GM12875 (cell line): ENCODE results near the gene ABCE1.
A peak's percentile ranks its signal among the peaks of the same experiment; 100 is the strongest.

Experiments
- H3K4me3 ChIP-seq: one replicate; pipeline ENCODE4 v1.5.1; 2011; ENCODE audit warnings: low read depth, low read length, control low read depth
- CTCF ChIP-seq: IDR thresholded peaks from 2 replicates; pipeline ENCODE4 v1.5.1; 2011; ENCODE audit warnings: low read depth, mild to moderate bottlenecking, control low read depth, inconsistent platforms, low read length, moderate library complexity, borderline replicate concordance; ENCODE audit not compliant: insufficient read depth

The ABCE1 gene

GRCh38 chr4:145097821-145098674, at the start of gene ABCE1, which contains the start of gene ANAPC10:
ABCE1 (plus strand) TSS chr4:145098311; CDS start chr4:145104413, 6,102 bp downstream.
ANAPC10 (minus strand) TSS chr4:145098196; CDS start chr4:145096099, 2,097 bp downstream.
- no peak for TF ChIP-seq CTCF
- H3K4me3 ChIP-seq, result peak within 1 kb of the TSS; percentile 88

- no peak for TF ChIP-seq CTCF
- H3K4me3 ChIP-seq, result no peak overlapping the region
Measured at GRCh38 chr4:145048817-145049216, 49.3 kb upstream of the ABCE1 start.

GRCh38 chr4:145049241-145049640, 48.9 kb upstream of the ABCE1 start:
- TF ChIP-seq CTCF, result no peak
- H3K4me3 ChIP-seq, result no peak overlapping the region

GRCh38 chr4:145055533-145056257, 42.4 kb upstream of the ABCE1 start:
- H3K4me3 ChIP-seq, result no peak overlapping the region
- no peak for TF ChIP-seq CTCF

DNA sequence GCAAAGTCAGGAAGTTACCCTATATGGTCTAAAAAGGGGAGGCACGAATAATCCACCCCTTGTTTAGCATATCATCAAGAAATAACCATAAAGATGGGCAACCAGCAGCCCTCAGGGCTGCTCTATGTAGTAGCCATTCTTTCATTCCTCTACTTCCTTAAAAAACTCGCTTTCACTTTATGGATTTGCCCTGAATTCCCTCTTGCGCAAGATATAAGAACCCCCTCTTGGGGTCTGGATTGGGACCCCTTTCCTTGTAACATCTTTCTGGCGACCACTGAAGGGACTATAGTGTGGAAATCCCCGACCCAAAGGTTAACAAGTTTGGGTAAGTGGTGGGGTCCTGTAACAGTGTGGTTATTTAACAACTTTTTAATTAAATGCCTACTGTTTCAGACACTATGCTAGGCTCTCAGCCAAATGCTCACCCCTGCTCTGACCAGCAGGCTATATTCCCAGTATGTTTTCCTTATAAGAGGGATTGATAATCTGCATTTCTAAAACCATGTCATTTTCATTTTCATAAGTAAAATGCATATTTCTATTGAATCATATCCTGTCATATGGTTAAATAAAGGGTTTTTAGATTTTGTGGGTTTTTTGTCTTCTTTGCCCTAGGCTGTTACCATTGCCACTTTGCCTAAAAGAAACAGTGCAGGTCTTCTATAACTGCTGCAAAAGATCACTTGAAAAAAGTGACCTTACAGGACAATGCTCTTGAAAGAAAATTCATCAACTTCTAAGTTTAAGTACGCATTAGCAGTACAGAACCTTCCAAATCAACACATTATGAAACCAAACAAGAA, 41.6 kb upstream of the ABCE1 start:
- no peak overlapping the region for H3K4me3 ChIP-seq
- no peak for TF ChIP-seq CTCF

- TF ChIP-seq CTCF, result no peak
Measured at GRCh38 chr4:145058256-145058655, 39.9 kb upstream of the ABCE1 start.

More at GRCh38 chr4:145058256-145058655, 39.9 kb upstream of the ABCE1 start:
- no peak overlapping the region for H3K4me3 ChIP-seq
